ENCODE results near the gene PPP1R12A.
A peak's percentile ranks its signal among the peaks of the same experiment; 100 is the strongest.

Gene PPP1R12A

DNA sequence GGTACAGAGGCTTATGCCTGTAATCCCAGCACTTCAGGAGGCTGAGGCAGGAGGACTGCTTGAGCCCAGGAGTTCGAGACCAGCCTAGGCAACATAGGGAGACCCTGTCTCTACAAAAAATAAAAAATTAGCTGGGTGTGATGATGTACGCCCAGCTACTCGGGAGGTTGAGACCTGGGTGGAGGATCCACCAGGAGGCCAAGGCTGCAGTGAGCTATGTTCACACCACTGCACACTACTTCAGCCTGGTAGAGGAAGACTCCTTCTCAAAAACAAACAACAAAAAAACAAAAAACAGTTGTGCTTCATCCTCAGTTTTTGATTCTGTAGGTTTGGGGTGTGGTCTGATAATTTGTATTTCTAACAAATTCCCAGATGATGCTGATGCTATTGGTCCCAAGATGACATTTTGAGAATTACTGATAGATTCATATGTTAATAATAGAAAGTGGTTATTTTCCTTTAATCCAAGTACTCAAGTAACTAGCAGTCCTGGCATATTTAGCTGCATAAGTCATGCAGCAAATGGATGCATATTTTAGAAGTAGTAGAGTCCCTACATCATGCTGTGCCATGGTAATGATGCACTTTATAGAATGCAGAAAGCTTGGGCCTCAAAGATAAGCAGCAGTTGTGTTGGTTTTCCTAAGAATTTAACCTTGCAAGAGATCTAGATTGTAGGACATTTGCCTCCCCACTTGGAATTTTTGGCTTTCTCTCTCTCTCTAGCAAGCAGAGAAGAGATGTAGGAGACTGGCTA, 168.0 kb downstream of the PPP1R12A start:
- DNase-seq (ENCODE audit: low spot score): no peak

DNA sequence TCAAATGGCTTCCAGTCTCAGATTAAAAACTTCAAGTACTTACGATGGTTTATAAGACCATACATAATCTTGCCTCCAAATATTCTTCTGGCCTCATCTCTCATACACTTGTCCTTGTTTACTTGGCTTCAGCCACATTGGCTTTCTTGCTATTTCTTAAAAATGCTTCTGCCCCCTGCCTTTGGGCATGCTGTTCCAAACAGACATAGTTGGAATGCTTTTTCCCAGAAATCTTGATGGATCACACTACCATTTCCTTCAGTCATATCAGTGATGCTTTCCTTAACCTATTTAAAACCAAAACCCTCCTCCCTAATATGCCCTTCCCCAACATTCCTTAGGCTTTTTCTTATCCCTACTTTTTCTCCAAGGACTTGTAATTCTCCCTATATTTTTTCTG, 169.7 kb downstream of the PPP1R12A start:
- no peak for DNase-seq (ENCODE audit: low spot score)

DNA sequence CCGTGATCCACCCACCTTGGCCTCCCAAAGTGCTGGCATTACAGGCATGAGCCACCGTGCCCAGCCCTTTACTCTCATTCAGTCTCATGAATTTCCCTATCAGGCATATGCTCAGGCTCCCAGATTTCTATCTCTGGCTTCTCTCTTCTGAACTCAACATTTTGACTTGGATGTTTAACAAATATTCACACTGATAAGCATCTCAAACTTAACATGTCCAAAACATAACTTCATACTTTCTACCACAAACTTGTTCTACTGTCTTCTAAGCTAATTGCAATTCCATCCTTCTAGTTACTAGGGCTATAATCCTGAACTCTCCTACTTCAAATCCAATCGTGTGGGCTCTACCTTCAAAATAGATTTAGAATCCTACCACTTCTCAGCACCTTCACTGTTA, 170.3 kb downstream of the PPP1R12A start:
- no peak for DNase-seq (ENCODE audit: low spot score)

DNA sequence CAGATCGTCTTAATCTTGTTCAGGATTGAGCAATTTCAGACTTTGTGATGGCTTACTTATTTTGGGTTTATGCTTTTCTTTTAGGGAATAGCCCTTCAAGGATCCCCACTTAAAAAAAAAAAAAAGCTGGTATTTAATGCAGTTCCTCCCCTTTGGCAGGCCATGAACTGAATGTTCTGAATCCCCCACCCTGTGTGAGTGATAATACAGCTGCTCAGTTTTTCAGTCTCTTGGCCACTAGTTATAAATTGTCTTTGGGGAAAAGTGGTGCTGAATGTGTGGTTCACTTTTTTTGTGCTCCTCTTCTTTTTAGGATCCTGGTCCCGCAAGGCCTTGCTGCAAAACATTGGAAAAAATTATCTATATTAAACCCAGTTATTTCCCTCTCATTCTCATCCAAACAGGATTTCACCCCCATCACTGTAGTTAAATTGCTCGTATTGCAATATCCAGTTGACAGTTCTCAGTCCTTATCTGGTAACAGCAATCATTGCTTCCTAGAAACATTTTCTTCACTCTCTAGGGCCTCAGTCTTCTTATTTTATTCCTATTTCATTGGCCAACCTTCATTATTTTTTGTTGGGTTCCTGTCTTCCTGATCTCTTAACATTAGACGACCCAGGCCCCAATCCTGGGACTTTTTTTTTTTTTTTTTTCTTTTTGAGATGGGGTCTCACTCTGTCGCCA, 171.0 kb downstream of the PPP1R12A start:
- DNase-seq (ENCODE audit: low spot score): no peak

DNA sequence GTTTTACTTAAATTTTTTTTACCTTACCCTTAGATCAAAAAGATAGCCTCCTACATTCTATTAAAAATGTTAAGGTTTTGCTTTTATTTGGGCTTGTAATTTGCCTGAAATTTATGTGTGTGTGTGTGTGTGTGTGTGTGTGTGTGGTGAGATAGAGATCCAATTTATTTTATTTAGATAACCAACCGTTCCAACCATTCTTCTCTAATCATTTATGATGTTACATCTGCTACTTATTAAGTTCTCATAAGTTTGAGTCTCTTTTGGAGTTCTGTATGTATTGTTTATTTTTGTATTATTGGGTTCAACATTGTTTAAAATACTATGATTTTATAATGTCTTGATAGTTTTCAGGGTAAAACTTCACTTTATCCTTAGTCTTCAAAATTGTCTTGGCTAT, 173.6 kb downstream of the PPP1R12A start:
- no peak for DNase-seq (ENCODE audit: low spot score)

- DNase-seq (ENCODE audit: low spot score): no peak
Measured at GRCh38 chr12:79747274-79747673, 187.6 kb downstream of the PPP1R12A start.

DNA sequence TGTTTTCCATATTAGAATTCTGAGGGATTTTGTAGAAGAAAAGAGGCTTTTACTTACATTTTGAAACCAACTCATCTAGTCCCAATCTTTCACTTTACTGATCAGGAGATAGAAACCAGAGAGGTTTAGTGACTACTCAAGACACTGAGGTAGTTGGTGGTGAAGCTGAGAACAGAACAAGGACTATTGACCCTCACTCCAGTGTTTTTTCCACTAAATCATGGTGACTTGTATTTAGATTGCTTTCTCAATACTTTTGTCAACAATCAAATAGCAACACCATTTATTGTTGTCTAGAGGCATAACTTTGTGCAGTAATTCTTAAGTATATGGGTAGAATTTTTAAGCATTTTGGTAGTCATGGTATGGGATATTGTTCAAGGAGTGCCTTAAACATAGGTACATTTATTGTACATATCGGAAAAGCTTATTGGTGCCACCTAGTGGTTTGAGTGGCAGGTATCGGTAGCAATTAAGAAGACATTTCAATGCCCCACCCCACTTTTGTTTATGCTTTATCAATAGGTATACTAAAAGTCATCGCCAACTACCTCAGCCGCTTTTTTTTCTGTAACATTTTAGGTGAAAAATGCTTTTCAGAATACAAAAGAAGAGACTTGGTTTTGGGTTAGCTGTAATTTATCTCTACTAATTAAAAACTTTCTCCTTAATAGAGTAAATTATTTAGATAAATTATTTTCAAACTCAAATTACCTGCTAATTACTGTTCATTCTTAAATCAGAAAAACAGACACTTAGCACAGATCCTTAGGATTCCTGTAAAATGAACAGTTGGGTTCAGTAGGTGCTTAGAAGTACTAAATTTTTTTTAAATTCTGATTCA, 196.8 kb downstream of the PPP1R12A start:
- peak; percentile 82 for DNase-seq (ENCODE audit: low spot score)

DNA sequence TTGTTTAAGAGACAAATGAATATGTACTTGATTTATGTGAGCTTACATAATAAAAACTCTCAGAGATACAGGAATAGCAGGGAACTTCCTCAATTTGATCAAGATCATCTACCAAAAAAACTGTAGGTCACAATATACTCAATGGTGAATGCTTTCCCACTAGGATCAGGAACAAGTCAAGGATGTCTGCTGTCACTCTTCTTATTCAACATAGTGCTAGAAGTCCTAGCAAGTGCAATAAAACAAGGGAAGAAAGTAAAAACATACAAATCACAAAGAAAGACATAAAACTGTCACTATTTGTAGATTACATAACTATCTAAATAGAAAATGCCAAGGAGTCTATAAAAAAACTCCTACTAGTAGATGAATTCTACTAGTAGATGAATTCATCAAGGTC, 202.3 kb downstream of the PPP1R12A start:
- no peak for DNase-seq (ENCODE audit: low spot score)

DNA sequence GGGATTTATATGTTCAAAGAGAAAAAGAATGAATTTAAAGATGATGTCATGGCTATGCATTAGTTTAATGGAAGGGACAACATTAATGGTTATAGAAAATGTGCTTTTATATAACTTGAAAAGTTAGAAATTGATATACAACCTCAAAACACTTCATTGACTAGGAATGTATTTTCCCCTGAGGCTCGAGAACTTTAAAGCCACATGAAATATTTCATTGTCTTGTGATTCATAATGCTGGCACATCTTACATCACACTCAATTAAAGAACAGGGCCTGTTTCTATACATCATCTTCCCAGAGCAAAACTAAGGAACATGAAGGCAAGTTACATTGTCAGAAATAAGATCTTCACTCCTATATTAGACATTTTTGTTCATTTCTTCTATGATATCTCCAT, 208.9 kb downstream of the PPP1R12A start:
- DNase-seq (ENCODE audit: low spot score): no peak

Data from LoVo (cell line).